COLO668 (cell line): Measurements from ENCODE around the gene RAB33B.
"Not testable (repeated sequence)": the region's sequence is repeated elsewhere in the genome, so short reads cannot be mapped to it uniquely, and the experiment has no call there.

Experiments
- DNase-seq: peaks from one replicate; lab custom pipeline; 2025; ENCODE audit not compliant: unreplicated experiment; lab: John Stamatoyannopoulos, UW

The RAB33B gene

DNA sequence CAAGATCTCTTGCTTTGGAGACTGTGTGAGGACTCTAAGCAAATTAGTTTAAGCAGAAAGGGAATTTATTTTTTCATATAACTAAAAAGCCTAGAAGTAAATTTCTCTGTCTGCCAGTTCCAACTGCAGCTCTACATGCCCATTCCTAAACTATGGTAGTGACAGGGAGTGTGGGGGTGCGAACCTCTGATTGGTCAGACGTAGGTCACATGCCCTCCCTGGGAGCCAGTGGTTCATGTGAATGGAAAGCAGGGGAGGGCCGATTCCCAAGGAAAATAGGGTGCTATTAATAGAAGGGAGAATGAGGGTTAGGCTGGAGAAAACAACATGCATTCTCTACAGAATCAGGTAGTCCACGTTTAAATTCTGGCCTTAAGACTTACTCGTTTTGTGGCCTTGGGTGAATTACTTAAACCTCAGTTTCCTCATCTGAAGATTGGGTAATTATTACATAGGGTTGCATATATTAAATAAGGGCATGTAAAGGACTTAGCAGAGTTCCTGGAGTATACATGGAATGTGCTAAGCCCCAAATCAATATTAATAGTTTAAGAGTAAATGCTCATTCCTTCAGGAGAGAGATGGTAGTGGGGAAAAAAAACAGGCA lies 7.2 kb downstream of the RAB33B start:
- DNase-seq, result no peak

DNA sequence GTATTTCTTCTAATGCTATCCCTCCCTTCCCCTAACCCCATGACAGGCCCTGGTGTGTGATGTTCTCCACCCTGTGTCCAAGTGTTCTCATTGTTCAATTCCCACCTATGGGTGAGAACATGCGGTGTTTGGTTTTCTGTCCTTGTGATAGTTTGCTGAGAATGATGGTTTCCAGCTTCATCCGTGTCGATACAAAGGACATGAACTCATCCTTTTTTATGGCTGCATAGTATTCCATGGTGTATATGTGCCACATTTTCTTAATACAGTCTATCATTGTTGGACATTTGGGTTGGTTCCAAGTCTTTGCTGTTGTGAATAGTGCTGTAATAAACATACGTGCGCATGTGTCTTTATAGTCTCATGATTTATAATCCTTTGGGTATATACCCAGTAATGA lies 10.6 kb downstream of the RAB33B start:
- DNase-seq, result not testable (repeated sequence)

GRCh38 chr4:139465922-139466321 lies 12.0 kb downstream of the RAB33B start:
- DNase-seq, result no peak

DNA sequence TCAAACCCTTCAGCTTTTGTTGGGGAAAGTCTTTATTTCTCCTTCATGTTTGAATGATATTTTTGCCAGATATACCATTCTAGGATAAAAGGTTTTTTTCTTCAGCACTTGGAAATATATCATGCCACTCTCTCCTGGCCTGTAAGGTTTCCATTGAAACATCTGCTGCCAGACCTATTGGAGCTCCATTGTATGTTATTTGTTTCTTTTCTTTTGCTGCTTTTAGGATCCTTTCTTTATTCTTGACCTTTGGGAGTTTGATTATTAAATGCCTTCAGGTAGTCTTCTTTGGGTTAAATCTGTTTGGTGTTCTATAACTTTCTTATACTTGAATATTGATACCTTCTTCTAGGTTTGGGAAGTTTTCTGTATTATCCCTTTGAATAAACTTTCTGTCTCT lies 14.8 kb downstream of the RAB33B start:
- DNase-seq, result not testable (repeated sequence)

DNA sequence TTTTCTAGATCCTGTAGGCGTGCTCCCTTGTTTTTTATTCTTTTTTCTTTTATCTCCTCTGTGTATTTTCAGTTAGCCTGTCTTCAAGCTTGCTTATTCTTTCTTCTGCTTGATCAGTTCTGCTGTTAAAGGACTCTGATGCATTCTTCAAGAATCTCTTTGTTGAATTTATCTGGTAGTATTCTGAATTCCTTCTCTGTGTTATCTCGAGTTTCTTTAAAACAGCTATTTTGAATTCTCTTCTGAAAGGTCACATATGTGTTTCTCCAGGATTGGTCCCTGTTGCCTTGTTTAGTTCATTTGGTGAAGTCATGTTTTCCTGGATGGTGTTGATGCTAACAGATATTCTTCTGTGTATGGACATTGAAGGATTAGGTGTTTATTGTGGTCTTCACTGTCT lies 15.3 kb downstream of the RAB33B start:
- no peak for DNase-seq

DNA sequence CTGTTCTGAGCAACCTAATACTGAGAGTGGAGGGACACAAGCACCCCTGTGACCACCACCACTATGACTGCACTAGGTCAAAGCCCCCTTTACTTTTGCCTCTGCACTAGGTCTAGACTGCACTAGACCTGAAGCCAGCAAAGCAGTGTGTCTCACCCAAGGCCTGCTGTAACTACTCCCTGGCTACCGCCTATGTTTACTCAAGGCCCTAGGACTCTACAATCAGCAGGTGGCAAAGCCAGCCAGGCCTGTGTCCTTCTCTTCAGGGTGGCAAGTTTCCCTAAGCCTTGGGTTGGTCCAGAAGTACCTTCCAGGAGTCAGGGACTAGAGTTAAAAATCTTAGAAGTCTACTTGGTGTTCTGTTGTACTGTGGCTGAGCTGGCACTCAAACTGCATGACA lies 15.9 kb downstream of the RAB33B start:
- DNase-seq, result no peak

DNA sequence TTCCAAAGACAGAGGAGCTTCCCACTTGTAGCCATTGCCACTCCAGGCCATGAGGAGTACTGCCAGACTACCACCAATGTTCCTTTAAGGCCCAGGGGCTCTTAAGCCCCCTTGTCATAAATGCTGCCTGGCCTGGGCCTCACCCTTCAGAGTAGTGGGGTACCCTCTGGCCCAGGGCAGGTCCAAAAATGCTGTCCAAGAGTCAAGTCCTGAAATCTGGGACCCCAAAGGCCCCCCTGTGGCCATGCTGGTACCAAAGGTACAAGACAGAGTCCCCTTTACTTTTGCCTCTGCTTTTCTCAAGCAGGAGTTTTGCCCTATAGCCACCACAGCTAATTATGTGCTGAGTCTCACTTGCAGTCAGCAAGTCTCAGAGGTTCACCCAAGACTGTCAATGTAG lies 16.4 kb downstream of the RAB33B start:
- DNase-seq, result no peak

DNA sequence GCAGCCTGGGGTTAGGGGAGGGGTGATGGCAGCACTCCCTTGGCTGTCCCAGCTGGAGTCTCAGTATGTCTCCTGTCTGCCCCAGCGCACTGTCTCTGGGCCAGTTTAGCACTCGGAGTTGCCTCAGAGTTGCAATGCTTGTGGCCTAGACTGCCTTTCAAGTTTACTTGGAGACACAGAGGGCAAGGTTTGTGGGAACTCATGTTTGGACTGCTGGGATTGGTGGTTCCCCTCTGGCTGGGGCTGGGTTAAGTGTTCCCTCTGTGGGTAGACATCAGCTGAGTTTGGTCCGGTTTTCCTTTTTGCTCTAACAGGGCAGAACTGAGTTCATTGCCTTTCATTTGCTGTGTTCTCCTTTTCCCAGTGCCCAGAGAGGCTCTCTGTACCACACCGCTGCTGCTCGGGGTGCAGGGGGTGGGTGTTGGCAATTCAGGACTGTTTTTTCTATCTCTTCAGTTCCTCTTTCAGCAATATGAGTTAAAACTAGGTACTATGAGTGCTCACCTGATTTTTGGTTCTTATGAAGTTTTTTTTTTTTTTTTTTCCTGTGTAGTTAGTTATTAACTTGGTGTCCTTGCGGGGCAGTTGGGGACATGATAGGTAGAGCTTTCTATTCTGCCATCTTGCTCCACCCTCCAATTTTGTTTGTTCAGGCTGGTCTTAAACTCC lies 17.2 kb downstream of the RAB33B start:
- no peak for DNase-seq

- no peak for DNase-seq
Observed at GRCh38 chr4:139472852-139473251, 18.9 kb downstream of the RAB33B start.

DNA sequence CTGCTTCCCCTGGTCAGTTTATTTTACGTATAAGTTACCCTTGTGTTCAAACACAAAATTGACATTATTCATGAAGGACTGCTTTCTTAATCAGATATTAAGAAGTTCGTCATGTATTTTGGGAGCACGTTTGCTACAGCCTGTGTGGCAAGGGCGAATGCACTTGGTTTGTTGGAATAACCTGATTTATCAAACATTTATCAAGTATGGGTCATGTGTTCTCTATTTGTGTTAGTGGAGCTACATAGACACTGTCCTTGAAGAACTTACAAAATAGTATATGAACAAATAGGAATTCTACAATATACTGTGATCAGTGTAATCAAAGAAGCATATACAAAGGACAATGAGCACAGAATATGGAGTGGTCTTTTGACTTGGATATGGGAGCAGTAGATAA lies 22.4 kb downstream of the RAB33B start:
- DNase-seq, result no peak

- no peak for DNase-seq
Observed at GRCh38 chr4:139481465-139481864, 27.5 kb downstream of the RAB33B start.

- DNase-seq, result no peak
Observed at GRCh38 chr4:139483000-139483399, 29.1 kb downstream of the RAB33B start.

DNA sequence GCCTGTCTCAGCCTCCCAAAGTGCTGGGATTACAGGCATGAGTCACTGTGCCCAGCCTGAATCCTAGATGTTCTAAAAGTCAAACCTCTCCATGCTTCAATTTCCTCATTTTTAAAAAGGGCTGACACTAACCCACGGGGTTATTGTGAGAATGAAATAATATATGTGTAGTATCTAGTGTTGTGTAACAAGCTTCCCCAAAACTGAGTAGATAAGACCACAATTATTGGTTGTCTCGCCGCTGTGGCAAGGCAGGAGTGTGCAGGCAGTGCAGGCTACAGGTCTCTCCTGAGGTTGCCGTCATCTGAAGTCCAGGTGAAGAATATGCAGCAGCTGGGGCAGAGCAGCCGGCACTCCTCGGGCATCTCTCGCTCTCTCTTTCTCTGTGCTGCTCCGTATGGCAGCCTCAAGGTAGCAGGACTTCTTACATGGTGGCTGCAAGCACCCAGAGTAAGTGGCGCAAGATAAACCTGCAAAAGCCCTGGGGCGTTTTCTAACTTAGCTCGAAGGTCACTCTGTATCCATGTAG lies 30.9 kb downstream of the RAB33B start:
- DNase-seq, result no peak

DNA sequence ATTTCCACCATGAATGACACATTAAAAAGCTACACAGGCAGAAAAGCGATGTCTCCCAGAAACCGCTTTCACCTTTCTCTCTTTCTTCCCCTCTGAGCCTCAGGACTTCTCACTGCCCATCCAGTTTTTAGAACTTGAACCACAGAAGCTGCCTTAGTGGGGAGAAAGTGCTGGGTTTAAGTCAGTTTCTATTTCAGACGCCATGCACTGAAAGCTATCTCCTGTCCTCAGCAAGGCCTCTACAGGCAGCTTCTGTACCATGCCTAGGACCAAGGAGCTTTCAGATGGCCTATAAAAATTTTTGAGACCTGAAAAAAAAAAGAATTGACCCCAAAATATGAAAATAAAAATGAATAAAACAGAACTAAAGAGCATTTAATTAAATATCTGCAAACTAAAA lies 34.5 kb downstream of the RAB33B start:
- DNase-seq, result no peak

DNA sequence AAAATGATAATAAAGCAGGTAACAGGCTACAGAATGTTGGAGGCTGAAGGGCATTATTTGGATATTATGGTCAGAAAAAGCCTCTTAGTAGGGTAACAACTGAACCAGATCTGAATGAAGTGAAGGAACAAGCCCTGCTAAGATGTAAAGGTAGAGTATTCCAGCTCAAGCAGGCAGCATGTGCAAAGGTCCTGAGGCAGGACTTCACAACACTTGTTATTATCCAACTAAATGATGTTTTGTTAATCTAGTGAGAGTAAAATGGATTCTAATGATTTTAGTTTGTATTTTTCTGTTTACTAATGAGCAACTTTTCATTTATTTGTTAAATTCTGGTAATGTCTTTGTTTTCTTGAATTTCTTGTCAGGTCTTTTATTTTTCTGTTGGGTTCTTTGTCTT lies 35.7 kb downstream of the RAB33B start:
- DNase-seq, result no peak

DNA sequence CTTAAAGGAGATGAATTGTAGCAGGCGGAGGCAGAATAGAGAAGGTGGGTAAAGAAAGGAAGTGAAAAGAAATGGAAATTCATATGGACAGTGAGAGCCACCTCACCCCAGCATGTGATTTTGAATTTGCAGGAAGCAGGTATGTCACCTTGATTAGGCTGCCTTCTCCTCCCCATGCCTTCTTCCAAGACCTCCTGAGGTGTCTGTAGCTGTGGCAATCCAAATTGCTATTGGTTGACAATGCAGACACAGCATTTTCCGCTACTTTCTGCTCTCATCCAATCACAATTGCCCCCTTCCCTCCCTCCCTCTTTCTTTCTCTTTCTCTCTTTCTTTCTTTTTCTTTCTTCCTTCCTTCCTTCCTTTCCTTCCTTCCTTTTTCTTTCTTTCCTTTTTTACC lies 38.5 kb downstream of the RAB33B start:
- DNase-seq, result no peak

- DNase-seq, result no peak
Observed at GRCh38 chr4:139493176-139493575, 39.3 kb downstream of the RAB33B start.

- DNase-seq, result no peak
Observed at GRCh38 chr4:139499186-139499585, 45.3 kb downstream of the RAB33B start.

GRCh38 chr4:139501117-139501516 lies 47.2 kb downstream of the RAB33B start:
- DNase-seq, result no peak

GRCh38 chr4:139501527-139501926 lies 47.6 kb downstream of the RAB33B start:
- DNase-seq, result no peak

- DNase-seq, result no peak
Observed at GRCh38 chr4:139501927-139502899, 48.3 kb downstream of the RAB33B start.
